Endothelial cell of umbilical vein (primary cell): Measurements from ENCODE around the gene CBX4.

Source experiments
- CTCF ChIP-seq, 2 donors: IDR thresholded peaks; 1 replicate in 1 of 2; 2 replicates in 1 of 2; pipeline ENCODE4 v1.5.1; 2011; ENCODE audit warnings: low read length in 2 of 2, mild to moderate bottlenecking in 2 of 2, moderate library complexity in 2 of 2, control low read depth in 1 of 2, inconsistent platforms in 1 of 2, low read depth in 1 of 2; ENCODE audit not compliant: insufficient read depth in 1 of 2; ENCODE audit errors: extremely low read depth in 1 of 2
- MAX ChIP-seq: IDR thresholded peaks from 2 replicates; pipeline ENCODE4 v1.6.1; 2011; ENCODE audit not compliant: insufficient read depth, insufficient read length
- POLR2A ChIP-seq: IDR thresholded peaks from 2 replicates; pipeline ENCODE4 v1.6.1; 2012; ENCODE audit warnings: low read depth, mild to moderate bottlenecking, control low read depth, low read length
- POLR2AphosphoS5 ChIP-seq: IDR thresholded peaks from 2 replicates; pipeline ENCODE4 v1.6.1; 2012; ENCODE audit warnings: low read depth, mild to moderate bottlenecking, control low read depth, low read length, moderate library complexity; ENCODE audit not compliant: insufficient read depth

- TF ChIP-seq CTCF (IDR thresholded peaks at IDR 0.05; ENCODE audit: extremely low read depth in 1 of 2, insufficient read depth in 1 of 2, low read depth in 1 of 2, low read length in 2 of 2) (no peak), MAX (no peak), POLR2A (no peak), POLR2AphosphoS5 (no peak)
Observed at GRCh38 chr17:79851461-79851817, 12.2 kb upstream of the CBX4 start.
